CD8-positive, alpha-beta memory T cell (primary cell): Measurements from ENCODE around the gene FAAP24. TPM values are rescaled to one million over a fixed set of nuclear protein-coding genes. Genes with fewer than 3 reads are reported as not detected.
"Not testable (repeated sequence)": the region's sequence is repeated elsewhere in the genome, so short reads cannot be mapped to it uniquely, and the experiment has no call there.

Source experiments
- CTCF ChIA-PET: fragments of 350-600 bp; sonication (Branson Sonifier 250); formaldehyde crosslinking; loops from one replicate; lab custom pipeline; 2021; ENCODE audit warnings: antibody characterized with exemption; lab: Charles Lee
- POLR2A ChIA-PET: fragments of 350-600 bp; sonication (Branson Sonifier 250); formaldehyde crosslinking; loops from one replicate; lab custom pipeline; 2021; ENCODE audit warnings: antibody characterized with exemption; lab: Charles Lee
- DNase-seq, 5 donors: peaks; one replicate each; pipeline versions ENCODE4 v3.0.0 to v3.0.0-alpha.2; 2020 to 2022; ENCODE audit warnings: mixed read lengths in 1 of 5
- H3K27ac ChIP-seq: one replicate; pipeline ENCODE4 v1.7.0; 2013; ENCODE audit warnings: low read depth, mild to moderate bottlenecking, low read length, moderate library complexity
- H3K27me3 ChIP-seq: 2 replicates; pipeline ENCODE4 v1.7.0; 2013; ENCODE audit warnings: low read length, mild to moderate bottlenecking; ENCODE audit not compliant: insufficient read depth, poor library complexity, severe bottlenecking
- H3K36me3 ChIP-seq: 2 replicates; pipeline ENCODE4 v1.7.0; 2013; ENCODE audit warnings: mild to moderate bottlenecking, low read length, moderate library complexity; ENCODE audit not compliant: insufficient read depth
- H3K4me1 ChIP-seq: 2 replicates; pipeline ENCODE4 v1.7.0; 2013; ENCODE audit warnings: mild to moderate bottlenecking, low read length, moderate library complexity; ENCODE audit not compliant: insufficient read depth
- H3K4me3 ChIP-seq: 2 replicates; pipeline ENCODE4 v1.7.0; 2013; ENCODE audit warnings: mild to moderate bottlenecking, low read length
- H3K9me3 ChIP-seq: 2 replicates; pipeline ENCODE4 v1.7.0; 2013; ENCODE audit warnings: mild to moderate bottlenecking, low read length
- H3K27ac Mint-ChIP-seq, 8 donors: one replicate each; pipeline ENCODE4 v1.8.0; 2020 to 2021; ENCODE audit warnings: mixed read lengths in 8 of 8, mild to moderate bottlenecking in 6 of 8, inconsistent platforms in 3 of 8, moderate library complexity in 3 of 8
- H3K27me3 Mint-ChIP-seq, 2 donors: one replicate each; pipeline ENCODE4 v1.8.0; 2020 to 2021; ENCODE audit warnings: mixed read lengths in 2 of 2, mild to moderate bottlenecking in 1 of 2, moderate library complexity in 1 of 2
- H3K36me3 Mint-ChIP-seq, 3 donors: one replicate each; pipeline ENCODE4 v1.8.0; 2020 to 2021; ENCODE audit warnings: mixed read lengths in 3 of 3, inconsistent platforms in 1 of 3, mild to moderate bottlenecking in 1 of 3
- H3K4me1 Mint-ChIP-seq, 3 donors: one replicate each; pipeline ENCODE4 v1.8.0; 2020 to 2021; ENCODE audit warnings: mixed read lengths in 3 of 3, inconsistent platforms in 1 of 3, mild to moderate bottlenecking in 1 of 3
- H3K4me3 Mint-ChIP-seq, 7 donors: one replicate each; pipeline ENCODE4 v1.8.0; 2020 to 2021; ENCODE audit warnings: mixed read lengths in 7 of 7, mild to moderate bottlenecking in 6 of 7, moderate library complexity in 4 of 7, inconsistent platforms in 2 of 7
- H3K9me3 Mint-ChIP-seq, 5 donors: one replicate each; pipeline ENCODE4 v1.8.0; 2020 to 2022; ENCODE audit warnings: mixed read lengths in 5 of 5, mild to moderate bottlenecking in 3 of 5, moderate library complexity in 2 of 5, inconsistent platforms in 1 of 5
- polyA plus RNA-seq: library from polyadenylated mRNA; unstranded; fragments of 300-500 nt; fragmentation: Illumina TruSeq; gene quantifications from one replicate; pipeline ENCODE4 v1.2.3, GENCODE V29; 2021
- total RNA-seq, 2 experiments: library from RNA; stranded (reverse); gene quantifications; one replicate each; pipeline ENCODE4 v1.2.3, GENCODE V29; 2021

Gene FAAP24
- total and polyA plus RNA-seq, 3 experiments from 2014 or later = 2.5 to 9.4 (median 9.3) TPM

GRCh38 chr19:33024398-33024797 is 52.4 kb downstream of the FAAP24 start:
- Mint-ChIP-seq H3K36me3 (no peaks in the 10 kb centered on the region), H3K27me3 (peaks cover 5 to 6% of the 10 kb centered on the region in 2 donors), H3K9me3 (peaks cover 7 to 18% (median 11%) of the 10 kb centered on the region in 5 donors), H3K4me3 (no peak overlapping the region), H3K4me1 (no peaks in the 10 kb centered on the region), H3K27ac (no peak overlapping the region)
- H3K27ac ChIP-seq = no peak overlapping the region
- H3K4me1 ChIP-seq = no peaks in the 10 kb centered on the region
- no peak overlapping the region for H3K4me3 ChIP-seq
- H3K27me3 ChIP-seq = no peaks in the 10 kb centered on the region
- DNase-seq = no peak
- no peaks in the 10 kb centered on the region for H3K36me3 ChIP-seq
- ChIA-PET POLR2A (no interaction called here), CTCF (no interaction called here)
- H3K9me3 ChIP-seq = no peaks in the 10 kb centered on the region

GRCh38 chr19:33025468-33026238 is 53.6 kb downstream of the FAAP24 start:
- peaks cover 7 to 22% (median 11%) of the 10 kb centered on the region in 5 donors for H3K9me3 Mint-ChIP-seq
- H3K4me3 Mint-ChIP-seq, H3K4me1 ChIP-seq, H3K4me1 Mint-ChIP-seq, H3K36me3 ChIP-seq, CTCF ChIA-PET, H3K27ac ChIP-seq, H3K4me3 ChIP-seq, H3K36me3 Mint-ChIP-seq, H3K27ac Mint-ChIP-seq, DNase-seq, H3K9me3 ChIP-seq, POLR2A ChIA-PET, H3K27me3 ChIP-seq, H3K27me3 Mint-ChIP-seq: not testable (repeated sequence)

GRCh38 chr19:33026602-33027001 is 54.6 kb downstream of the FAAP24 start:
- H3K27me3 Mint-ChIP-seq, H3K9me3 ChIP-seq, POLR2A ChIA-PET, H3K36me3 Mint-ChIP-seq, CTCF ChIA-PET, H3K36me3 ChIP-seq, H3K4me3 Mint-ChIP-seq, H3K27ac Mint-ChIP-seq, H3K27ac ChIP-seq, DNase-seq, H3K4me1 Mint-ChIP-seq, H3K4me1 ChIP-seq, H3K27me3 ChIP-seq, H3K4me3 ChIP-seq: not testable (repeated sequence)
- H3K9me3 Mint-ChIP-seq = peaks cover 7 to 22% (median 11%) of the 10 kb centered on the region in 5 donors

Other genes starting within 250 kb of the FAAP24 start
- under 1 TPM; 0.24 to 0.28 TPM for gene SLC7A9, start 102.5 kb upstream of the FAAP24 start, total RNA-seq
- not detected for gene SLC7A9, start 102.5 kb upstream of the FAAP24 start, polyA plus RNA-seq
- gene CEP89, start 284 bp upstream of the FAAP24 start, total RNA-seq = 10 to 100 TPM; 19.2 to 19.7 TPM
- 13.8 TPM for gene CEP89, start 284 bp upstream of the FAAP24 start, polyA plus RNA-seq
- gene RHPN2, start 92.6 kb downstream of the FAAP24 start, total RNA-seq = 1 to 10 TPM; 1.1 to 2.0 TPM
- 0.32 TPM for gene RHPN2, start 92.6 kb downstream of the FAAP24 start, polyA plus RNA-seq
- gene GPATCH1, start 108.9 kb downstream of the FAAP24 start, total RNA-seq = 10 to 100 TPM; 11.5 to 13.7 TPM
- 6.7 TPM for gene GPATCH1, start 108.9 kb downstream of the FAAP24 start, polyA plus RNA-seq
- not detected for gene WDR88, start 159.9 kb downstream of the FAAP24 start, total RNA-seq
- 0.25 TPM for gene WDR88, start 159.9 kb downstream of the FAAP24 start, polyA plus RNA-seq
- gene LRP3, start 222.1 kb downstream of the FAAP24 start, total RNA-seq = under 1 TPM in 1 of 2 experiments, not detected in 1; 0.24 TPM
- not detected for gene LRP3, start 222.1 kb downstream of the FAAP24 start, polyA plus RNA-seq